GM12878 (cell line): ENCODE results near the gene KAT2B. TPM values are rescaled to one million over a fixed set of nuclear protein-coding genes. Genes with fewer than 3 reads are reported as not detected.

ENCODE experiments used
- ATAC-seq: fragments of 200-7000 bp; cut with Tn5 transposase; 3 replicates; pipeline ENCODE4 v1.9.1; 2020; ENCODE audit warnings: mild to moderate bottlenecking, moderate library complexity
- BruUV-seq: library from RNA; stranded (reverse); fragments of 400-500 nt; replicated peaks from 2 replicates; lab custom pipeline; 2021; lab: Mats Ljungman, UMichigan
- CTCF ChIA-PET: fragments of 300-600 bp; sonication (Branson Sonifier 250); formaldehyde crosslinking; extraction: SDS; loops from one replicate; lab custom pipeline; 2021; ENCODE audit warnings: inconsistent platforms; lab: Yijun Ruan, JAX
- POLR2A ChIA-PET: fragments of 350-600 bp; formaldehyde crosslinking; extraction: SDS; loops from one replicate; lab custom pipeline; 2021; ENCODE audit warnings: inconsistent platforms; lab: Charles Lee
- RAD21 ChIA-PET: fragments of 300-600 bp; sonication (Branson Sonifier 250); formaldehyde crosslinking; loops from one replicate; lab custom pipeline; 2023; ENCODE audit warnings: antibody characterized with exemption; ENCODE audit not compliant: unreplicated experiment; lab: Charles Lee
- SMC1A ChIA-PET: fragments of 300-600 bp; sonication (Branson Sonifier 250); formaldehyde crosslinking; loops from one replicate; lab custom pipeline; 2023; ENCODE audit not compliant: unreplicated experiment, uncharacterized antibody; lab: Charles Lee
- DNase-seq: peaks from one replicate; pipeline ENCODE4 v3.0.0-alpha.2; 2011; ENCODE audit warnings: low read depth, low spot score
- FAIRE-seq: peaks from 3 replicates; lab custom pipeline; 2011; peaks lifted over from hg19 to GRCh38; lab: Jason Lieb, UNC
- H2AFZ ChIP-seq: 2 replicates; pipeline ENCODE4 v1.6.0; 2011; ENCODE audit warnings: low read depth, low read length, control low read depth; ENCODE audit not compliant: control insufficient read depth
- H3K27ac ChIP-seq: 2 replicates; pipeline ENCODE4 v1.5.1; 2011; ENCODE audit warnings: control low read depth; ENCODE audit not compliant: control insufficient read depth, insufficient read depth
- H3K27me3 ChIP-seq, 2 experiments: replicated peaks in 1 of 2; 2 replicates each; pipeline versions ENCODE4 v1.6.0 to v1.6.1; 2011; ENCODE audit warnings: low read length in 1 of 2; ENCODE audit not compliant: control insufficient read depth in 2 of 2, insufficient read depth in 2 of 2
- H3K36me3 ChIP-seq, 2 experiments: 2 replicates each; pipeline ENCODE4 v1.5.1; 2011; ENCODE audit warnings: low read length in 1 of 2; ENCODE audit not compliant: control insufficient read depth in 2 of 2, insufficient read depth in 2 of 2
- H3K4me1 ChIP-seq: 2 replicates; pipeline ENCODE4 v1.6.1; 2011; ENCODE audit warnings: mild to moderate bottlenecking, low read length, moderate library complexity, mixed read lengths; ENCODE audit not compliant: control insufficient read depth, insufficient read depth
- H3K4me2 ChIP-seq: 2 replicates; pipeline ENCODE4 v1.6.0; 2011; ENCODE audit warnings: control low read depth; ENCODE audit not compliant: control insufficient read depth, insufficient read depth
- H3K4me3 ChIP-seq: fragments of 200-600 bp; sonication (generic); 2 replicates; pipeline ENCODE4 v1.5.1; 2016
- H3K79me2 ChIP-seq: 2 replicates; pipeline ENCODE4 v1.6.0; 2011; ENCODE audit warnings: low read length; ENCODE audit not compliant: control insufficient read depth, insufficient read depth
- H3K9ac ChIP-seq: 2 replicates; pipeline ENCODE4 v1.8.0; 2011; ENCODE audit warnings: low read length, control low read depth, mixed read lengths; ENCODE audit not compliant: control insufficient read depth, insufficient read depth
- H3K9me3 ChIP-seq: replicated peaks from 3 replicates; pipeline ENCODE4 v1.5.1; 2011; ENCODE audit warnings: mild to moderate bottlenecking, low read length; ENCODE audit not compliant: control insufficient read depth, insufficient read depth
- H4K20me1 ChIP-seq: 2 replicates; pipeline ENCODE4 v1.6.0; 2011; ENCODE audit not compliant: control insufficient read depth, insufficient read depth
- CBFB ChIP-seq: IDR thresholded peaks from 2 replicates; pipeline ENCODE4 v1.6.1; 2016; ENCODE audit warnings: antibody characterized with exemption, low read depth
- CUX1 ChIP-seq: IDR thresholded peaks from 2 replicates; pipeline ENCODE4 v1.6.1; 2012; ENCODE audit warnings: improper control_type of control experiment, low read depth, low read length; ENCODE audit not compliant: insufficient replicate concordance
- ELK1 ChIP-seq: IDR thresholded peaks from 2 replicates; pipeline ENCODE4 v1.6.1; 2012; ENCODE audit warnings: low read depth, low read length, improper control_type of control experiment
- EP300 ChIP-seq, 2 experiments: fragments of 150-350 bp in 1 of 2; IDR thresholded peaks; 2 replicates each; pipeline ENCODE4 v1.6.1; 2011 to 2012; ENCODE audit warnings: low read depth in 2 of 2, low read length in 2 of 2, borderline replicate concordance in 1 of 2, improper control_type of control experiment in 1 of 2, inconsistent platforms in 1 of 2; ENCODE audit not compliant: control insufficient read depth in 1 of 2
- FOS ChIP-seq: IDR thresholded peaks from 3 replicates; pipeline ENCODE4 v1.6.1; 2011; ENCODE audit warnings: borderline replicate concordance; ENCODE audit not compliant: insufficient read length; ENCODE audit errors: extremely low read depth
- HCFC1 ChIP-seq: fragments of 150-350 bp; IDR thresholded peaks from 2 replicates; pipeline ENCODE4 v1.6.1; 2014; ENCODE audit warnings: low read length
- IRF4 ChIP-seq: IDR thresholded peaks from 2 replicates; pipeline ENCODE4 v1.6.1; 2011; ENCODE audit warnings: low read depth, low read length
- KAT2A ChIP-seq: conservative IDR thresholded peaks from 2 replicates; pipeline ENCODE4 v1.6.1; 2011; ENCODE audit warnings: low read depth, low read length; ENCODE audit not compliant: control insufficient read depth
- MYB ChIP-seq: fragments of 150-350 bp; IDR thresholded peaks from 2 replicates; pipeline ENCODE4 v1.6.1; 2014; ENCODE audit warnings: mild to moderate bottlenecking, low read depth, low read length, borderline replicate concordance
- NFIC ChIP-seq: IDR thresholded peaks from 2 replicates; pipeline ENCODE4 v1.6.1; 2012; ENCODE audit warnings: low read depth, mild to moderate bottlenecking, inconsistent platforms, low read length, moderate library complexity
- SMAD5 ChIP-seq: IDR thresholded peaks from 2 replicates; pipeline ENCODE4 v1.6.1; 2016; ENCODE audit warnings: antibody characterized with exemption, low read depth
- STAT1 ChIP-seq: fragments of 450-650 bp; conservative IDR thresholded peaks from 2 replicates; pipeline ENCODE4 v1.6.1; 2014; ENCODE audit warnings: antibody characterized with exemption, mild to moderate bottlenecking
- SUPT20H ChIP-seq: IDR thresholded peaks from 2 replicates; pipeline ENCODE4 v1.6.1; 2011; ENCODE audit warnings: low read depth, mild to moderate bottlenecking, low read length, moderate library complexity, borderline replicate concordance; ENCODE audit not compliant: control insufficient read depth
- ZNF687 ChIP-seq: fragments of 450-650 bp; IDR thresholded peaks from 2 replicates; pipeline ENCODE4 v1.6.1; 2017; ENCODE audit warnings: mild to moderate bottlenecking, moderate library complexity
- WGBS: methylation state at CpG from one replicate; pipeline ENCODE4 v1.1.6; 2016; ENCODE audit warnings: low lambda C conversion rate; ENCODE audit not compliant: insufficient replicate concordance, insufficient coverage; ENCODE audit errors: missing lambda C conversion rate; 5-methylcytosine and 5-hydroxymethylcytosine counted together
- in situ Hi-C: fragments of 300-500 bp; cut with MboI; formaldehyde crosslinking; loops from 9 replicates; pipeline ENCODE4 v1.14.3; 2018; ENCODE audit warnings: mixed read lengths
- intact Hi-C: fragments of 100-400 bp; cut with micrococcal nuclease; formaldehyde crosslinking; loops from one replicate; pipeline ENCODE4 v1.14.2; 2022; ENCODE audit not compliant: unreplicated experiment
- polyA plus RNA-seq, 11 experiments: library from polyadenylated mRNA; depleted of rRNA in 4 of 11; unstranded in 6 of 11; stranded (reverse) in 5 of 11; fragments of >200 nt; fragmentation: Nextera tagmentation in 4 of 11; fragmentation: Illumina TruSeq in 1 of 11; extraction: Ambion mirVana in 4 of 11; extraction: Trizol in 1 of 11; gene quantifications; 1 replicate in 1 of 11; 2 replicates in 10 of 11; pipeline versions ENCODE4 v1.2.1 to v1.2.3, GENCODE V29; 2011 to 2016; ENCODE audit warnings: inconsistent platforms in 2 of 11, missing spikeins in 2 of 11, low read depth in 1 of 11
- total RNA-seq, 4 experiments: library from RNA; depleted of rRNA in 3 of 4; stranded (reverse); fragments of >200 nt in 3 of 4; fragmentation: Illumina TruSeq in 1 of 4; extraction: Trizol in 1 of 4; gene quantifications; 2 replicates each; pipeline versions ENCODE4 v1.2.1 to v1.2.3, GENCODE V29; 2013 to 2021

Gene KAT2B
- total and polyA plus RNA-seq, 10 of the 15 experiments (the other 5 are each of a cell fraction or from before 2014, with no cell fraction given), result 2.9 to 15.2 (median 10.2) TPM

GRCh38 chr3:20181276-20181675, 141.0 kb downstream of the KAT2B start:
- H3K9ac ChIP-seq, result no peak overlapping the region
- WGBS, result 68% methylated on average over 3 of the region's 3 CpGs
- H3K4me2 ChIP-seq, result no peak overlapping the region
- H3K79me2 ChIP-seq, result peaks cover 24% of the 10 kb centered on the region
- peaks cover 2 to 12% of the 10 kb centered on the region in 2 experiments; a peak in 3 of 4 replicates for H3K36me3 ChIP-seq
- no peak overlapping the region for H3K27ac ChIP-seq
- ChIA-PET SMC1A (interaction anchor here (1.1 to 1.4 kb wide), 4 partner anchors 9 to 139 kb away, joined by 3 to 6 read pairs (median 4); no protein-coding TSS in a partner anchor), POLR2A (no interaction called here), CTCF (interaction anchor here (1.0 kb wide), 1 partner anchor 139 kb away, joined by 3 read pairs; no protein-coding TSS in a partner anchor), RAD21 (no interaction called here)
- H3K4me3 ChIP-seq, result no peak overlapping the region
- in situ Hi-C loops, result loop anchor here (10.0 kb wide), 1 partner anchor 136 kb away; the partner anchor contains the start of gene KAT2B
- H3K4me1 ChIP-seq, result no peaks in the 10 kb centered on the region
- intact Hi-C loops, result loop anchor here (10.0 kb wide), 1 partner anchor 296 kb away; no protein-coding TSS in a partner anchor
- BruUV-seq, result no TSS peak
- no peak for ATAC-seq
- H2AFZ ChIP-seq, result no peak overlapping the region
- no peaks in the 10 kb centered on the region for H4K20me1 ChIP-seq
- no peak for FAIRE-seq
- H3K27me3 ChIP-seq, result no peaks in the 10 kb centered on the region
- DNase-seq, result no peak
- H3K9me3 ChIP-seq, result no peaks in the 10 kb centered on the region
- TF ChIP-seq NFIC (no peak), SUPT20H (no peak), MYB (no peak), IRF4 (no peak), KAT2A (no peak), HCFC1 (no peak), SMAD5 (no peak), CBFB (no peak), FOS (no peak), EP300 (IDR thresholded peaks at IDR 0.05; ENCODE audit: borderline replicate concordance in 1 of 2, control insufficient read depth in 1 of 2, low read depth in 2 of 2, low read length in 2 of 2) (no peak), CUX1 (no peak), ZNF687 (no peak), ELK1 (no peak), STAT1 (no peak)
